Colonic mucosa (tissue), 4 donors: ENCODE measurements around the gene VPREB3. TPM values are rescaled to one million over a fixed set of nuclear protein-coding genes. Genes with fewer than 3 reads are reported as not detected.

Source experiments
- DNase-seq: peaks from one replicate; pipeline ENCODE4 v3.0.0-alpha.2; 2020
- H3K27ac ChIP-seq: fragments of 200-600 bp; one replicate; pipeline ENCODE4 v1.8.0; 2021
- H3K27me3 ChIP-seq: fragments of 200-600 bp; one replicate; pipeline ENCODE4 v1.8.0; 2021
- H3K36me3 ChIP-seq: fragments of 200-600 bp; one replicate; pipeline ENCODE4 v1.8.0; 2021
- H3K4me1 ChIP-seq: fragments of 200-600 bp; one replicate; pipeline ENCODE4 v1.8.0; 2021; ENCODE audit warnings: mild to moderate bottlenecking
- H3K4me3 ChIP-seq: fragments of 200-600 bp; one replicate; pipeline ENCODE4 v1.8.0; 2021
- H3K9ac ChIP-seq, 2 donors: one replicate each; pipeline ENCODE4 v1.7.0; 2013; ENCODE audit warnings: control low read depth in 2 of 2, low read depth in 2 of 2, low read length in 2 of 2
- H3K9me3 ChIP-seq: fragments of 200-600 bp; one replicate; pipeline ENCODE4 v1.8.0; 2021
- CTCF ChIP-seq: fragments of 200-600 bp; IDR thresholded peaks from one replicate; pipeline ENCODE4 v1.8.0; 2022; ENCODE audit warnings: antibody characterized with exemption, mild to moderate bottlenecking
- intact Hi-C: fragments of 100-400 bp; cut with DNase I; formaldehyde crosslinking; loops from one replicate; pipeline ENCODE4 v1.14.1; 2022
- total RNA-seq, 2 donors: library from RNA; stranded (reverse); fragmentation: NEBNext Ultra II Directional in 1 of 2; extraction: Animal tissue kit (Norgen Biotek cat#: 25700) in 1 of 2; gene quantifications; one replicate each; pipeline ENCODE4 v1.2.1, GENCODE V29; 2021
- donor health status: healthy.
- donor health status: DM: no; HTN: no; CAD: no.
- donor health status: DM: no; HTN: no; CAD: no.

Gene VPREB3
- total RNA-seq, 2 donors from 2014 or later = 1.2 to 1.9 TPM

DNA sequence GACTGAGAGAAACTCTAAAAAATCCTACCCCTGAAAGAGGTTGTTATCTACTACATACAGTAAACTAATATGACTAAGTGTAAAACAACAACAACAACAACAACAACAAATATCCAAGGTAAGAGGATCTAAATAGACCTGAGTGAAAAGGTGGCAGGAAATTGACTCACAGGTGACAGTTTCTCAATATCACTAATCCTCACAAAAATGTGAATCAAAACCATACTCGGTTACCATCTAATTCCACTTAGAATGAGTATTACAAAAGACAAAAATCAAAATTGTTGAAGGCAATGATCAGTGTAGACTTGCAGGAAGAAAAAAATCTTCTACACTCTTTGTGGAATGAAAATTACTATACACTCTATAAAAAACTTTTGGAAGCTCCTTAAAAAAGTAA lies 46.0 kb downstream of the VPREB3 start:
- H3K27ac ChIP-seq = no peak overlapping the region
- no peak overlapping the region for H3K4me3 ChIP-seq
- no peaks in the 10 kb centered on the region for H3K27me3 ChIP-seq
- TF ChIP-seq CTCF = no peak
- no peak for DNase-seq
- H3K36me3 ChIP-seq = peaks cover 4% of the 10 kb centered on the region
- no peaks in the 10 kb centered on the region for H3K4me1 ChIP-seq
- no peak overlapping the region for H3K9ac ChIP-seq
- H3K9me3 ChIP-seq = no peaks in the 10 kb centered on the region
- intact Hi-C loops = no loop called here

DNA sequence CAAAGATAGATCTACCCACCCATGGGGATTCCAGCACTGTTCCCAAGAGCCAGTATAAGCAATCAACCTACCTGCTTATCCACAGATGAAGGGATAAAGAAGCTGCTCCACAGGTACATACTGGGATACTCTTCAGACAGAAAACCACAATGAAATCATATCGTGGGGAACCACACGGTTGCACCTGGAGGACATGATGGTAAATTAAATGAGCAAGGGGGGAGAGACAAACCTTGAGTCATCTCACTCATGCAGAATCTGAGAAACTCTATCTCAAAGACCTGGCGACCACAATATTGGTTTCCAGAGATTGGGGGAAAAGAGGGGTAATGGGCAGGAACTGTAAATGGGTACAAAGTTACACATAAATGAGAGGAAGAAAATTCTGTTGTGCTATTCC lies 48.9 kb downstream of the VPREB3 start:
- Histone ChIP-seq H3K4me3 (no peak overlapping the region), H3K27me3 (no peaks in the 10 kb centered on the region), H3K27ac (no peak overlapping the region), H3K4me1 (no peaks in the 10 kb centered on the region), H3K9me3 (no peaks in the 10 kb centered on the region), H3K36me3 (peaks cover 4% of the 10 kb centered on the region), H3K9ac (no peak overlapping the region)
- DNase-seq = no peak
- TF ChIP-seq CTCF = no peak
- intact Hi-C loops = no loop called here

DNA sequence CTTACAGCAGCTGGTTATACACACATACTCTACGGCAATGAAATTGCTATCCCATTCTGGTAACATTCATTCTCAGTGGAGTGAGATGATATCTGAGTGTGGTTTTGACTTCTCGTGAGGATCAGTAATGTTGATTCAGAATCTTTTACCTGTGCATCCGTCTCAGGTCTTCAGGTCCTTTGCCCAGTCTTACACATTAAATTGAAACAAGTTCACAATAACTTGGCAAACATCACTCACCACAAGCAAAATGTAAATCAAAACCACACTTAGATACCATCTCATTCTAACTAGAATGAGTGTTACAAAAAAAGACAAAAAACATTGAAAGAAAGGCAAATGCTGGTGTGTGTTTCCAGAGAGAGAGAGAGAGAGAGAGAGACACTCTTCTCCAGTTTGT lies 49.4 kb downstream of the VPREB3 start:
- Histone ChIP-seq H3K36me3 (peaks cover 4% of the 10 kb centered on the region), H3K9me3 (no peaks in the 10 kb centered on the region), H3K4me1 (no peaks in the 10 kb centered on the region), H3K27me3 (no peaks in the 10 kb centered on the region), H3K27ac (no peak overlapping the region), H3K4me3 (no peak overlapping the region), H3K9ac (no peak overlapping the region)
- TF ChIP-seq CTCF = no peak
- intact Hi-C loops = no loop called here
- no peak for DNase-seq

- DNase-seq = no peak
- peaks cover 4% of the 10 kb centered on the region for H3K36me3 ChIP-seq
Observed at GRCh38 chr22:23704062-23704461, 50.2 kb downstream of the VPREB3 start.

More at GRCh38 chr22:23704062-23704461, 50.2 kb downstream of the VPREB3 start:
- no peak overlapping the region for H3K27ac ChIP-seq
- no peaks in the 10 kb centered on the region for H3K27me3 ChIP-seq
- TF ChIP-seq CTCF = no peak
- intact Hi-C loops = no loop called here
- no peaks in the 10 kb centered on the region for H3K9me3 ChIP-seq
- H3K4me1 ChIP-seq = no peaks in the 10 kb centered on the region
- no peak overlapping the region for H3K9ac ChIP-seq
- no peak overlapping the region for H3K4me3 ChIP-seq

Other genes starting within 250 kb of the VPREB3 start
- not detected for gene IGLL1, start 174.1 kb downstream of the VPREB3 start, total RNA-seq
- gene DRICH1, start 122.1 kb downstream of the VPREB3 start, total RNA-seq = under 1 TPM; 0.35 to 0.79 TPM
- gene RGL4, start 63.4 kb downstream of the VPREB3 start, total RNA-seq = under 1 TPM; 0.35 to 0.45 TPM
- gene ZNF70, start 3.3 kb downstream of the VPREB3 start, total RNA-seq = 1 to 10 TPM; 2.8 to 3.5 TPM
- gene C22orf15, start 8.6 kb upstream of the VPREB3 start, total RNA-seq = not detected
- 100 to 1,000 TPM; 420 to 719 TPM for gene CHCHD10, start 13.5 kb upstream of the VPREB3 start, total RNA-seq
- gene MMP11, start 18.4 kb upstream of the VPREB3 start, total RNA-seq = 1 to 10 TPM; 2.3 to 4.5 TPM
- gene SMARCB1, start 32.5 kb upstream of the VPREB3 start, total RNA-seq = 10 to 100 TPM; 77.8 to 96.0 TPM
- gene DERL3, start 84.6 kb upstream of the VPREB3 start, total RNA-seq = 10 to 100 TPM in 1 of 2 donors, 1 to 10 TPM in 1; 9.1 to 20.2 TPM
- 1 to 10 TPM; 8.3 to 9.6 TPM for gene SLC2A11, start 103.5 kb upstream of the VPREB3 start, total RNA-seq
- gene MIF, start 140.0 kb upstream of the VPREB3 start, total RNA-seq = 100 to 1,000 TPM; 621 to 869 TPM
- 1 to 10 TPM; 2.7 to 3.4 TPM for gene GSTT2B, start 206.8 kb upstream of the VPREB3 start, total RNA-seq
- gene DDTL, start 212.5 kb upstream of the VPREB3 start, total RNA-seq = 1 to 10 TPM; 3.0 to 4.7 TPM
- 100 to 1,000 TPM; 291 to 328 TPM for gene DDT, start 220.0 kb upstream of the VPREB3 start, total RNA-seq
- not detected for gene GSTT2, start 225.7 kb upstream of the VPREB3 start, total RNA-seq